HG03045 (cell line): ENCODE measurements around the gene SMARCA4.

Source experiments
- ATAC-seq: cut with Tn5 transposase; IDR thresholded peaks from one replicate; pipeline ENCODE4 v1.9.1; 2021; ENCODE audit warnings: mild to moderate bottlenecking, moderate library complexity; ENCODE audit not compliant: unreplicated experiment

The SMARCA4 gene

GRCh38 chr19:11028146-11028545 lies 67.3 kb downstream of the SMARCA4 start:
- ATAC-seq: no peak

- ATAC-seq: no peak
Observed at GRCh38 chr19:11031421-11032070, 70.7 kb downstream of the SMARCA4 start.

- no peak for ATAC-seq
Observed at GRCh38 chr19:11033251-11033650, 72.4 kb downstream of the SMARCA4 start.

- no peak for ATAC-seq
Observed at GRCh38 chr19:11033763-11034162, 72.9 kb downstream of the SMARCA4 start.

- no peak for ATAC-seq
Observed at GRCh38 chr19:11034449-11035213, 73.8 kb downstream of the SMARCA4 start.

DNA sequence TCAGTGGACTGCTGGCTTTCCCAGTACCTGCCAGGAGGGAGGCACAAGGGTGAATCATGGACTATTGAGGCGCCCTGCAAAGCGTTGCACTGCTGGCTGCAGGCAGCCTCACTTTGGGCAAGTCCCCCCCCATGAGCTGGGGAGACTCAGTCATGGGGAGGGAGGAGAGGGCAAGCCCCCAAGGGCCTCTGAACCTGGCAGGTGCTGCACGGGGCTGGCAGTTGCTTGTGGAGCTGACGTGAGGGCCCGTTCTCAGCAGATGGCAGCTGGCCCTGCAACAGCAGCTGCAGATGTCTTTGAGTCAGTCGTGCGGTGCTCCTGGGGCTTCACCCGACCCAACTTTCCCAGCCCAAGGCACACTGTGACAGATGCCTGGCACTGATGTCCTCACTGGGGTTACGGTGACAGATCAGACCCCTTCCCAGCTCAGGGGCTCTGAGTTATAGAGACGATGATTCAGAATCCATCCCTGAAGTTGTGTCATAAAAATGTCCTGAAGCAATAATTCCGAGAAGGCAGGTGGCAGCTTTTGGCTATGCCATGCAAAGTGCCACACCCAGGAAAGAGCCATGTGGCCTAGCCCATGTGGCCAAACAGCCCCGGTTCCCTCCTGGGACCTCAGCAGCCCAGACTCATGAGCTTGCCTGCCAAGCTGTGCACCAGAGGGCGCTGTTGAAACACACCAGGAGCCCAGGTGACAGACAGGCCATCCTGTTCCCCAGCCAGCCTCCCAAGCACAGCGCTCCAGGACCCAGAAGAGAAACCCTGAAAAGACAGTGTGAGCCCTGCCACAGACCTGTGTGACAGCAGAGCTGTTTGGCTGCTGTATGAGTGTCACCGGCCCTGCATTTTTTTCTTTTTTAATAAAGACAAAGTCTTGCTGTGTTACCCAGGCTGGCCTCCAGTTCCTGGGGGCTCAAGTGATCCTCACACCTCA lies 74.9 kb downstream of the SMARCA4 start:
- ATAC-seq: peak; percentile 79

GRCh38 chr19:11038511-11038910 lies 77.7 kb downstream of the SMARCA4 start:
- ATAC-seq: no peak

GRCh38 chr19:11041194-11041593 lies 80.4 kb downstream of the SMARCA4 start:
- ATAC-seq: no peak

DNA sequence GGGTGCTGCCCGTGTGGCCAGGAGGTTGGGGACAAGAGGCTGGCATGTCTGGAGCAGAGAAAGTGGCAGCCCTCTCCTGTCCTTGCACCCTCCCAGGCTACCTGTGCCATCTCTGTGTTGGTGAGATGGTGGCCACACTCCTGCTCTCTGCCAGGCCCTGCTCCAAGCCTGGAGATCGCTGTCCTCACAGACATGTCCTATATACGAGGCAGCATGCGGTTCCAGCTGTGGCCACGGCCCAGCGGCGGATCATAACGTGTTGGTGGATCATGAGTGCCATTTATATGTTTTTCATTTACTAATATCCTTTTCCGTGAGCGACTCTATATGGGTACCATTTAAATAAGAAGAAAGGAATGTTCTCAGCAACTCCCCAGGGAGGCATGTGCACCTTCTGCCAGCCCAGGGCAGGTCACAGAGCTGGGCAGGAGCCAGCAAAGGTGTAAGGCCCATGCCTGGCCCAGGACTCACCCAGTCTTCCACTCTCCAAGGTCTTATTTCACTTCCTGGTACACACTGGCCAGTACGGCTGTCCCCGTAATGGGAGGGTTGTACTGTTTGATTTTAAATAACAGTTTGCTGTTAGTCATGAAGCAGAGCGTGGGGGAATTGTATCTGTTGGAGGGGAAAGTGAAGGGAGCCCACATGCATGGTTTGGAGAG lies 81.3 kb downstream of the SMARCA4 start:
- no peak for ATAC-seq

- ATAC-seq: no peak
Observed at GRCh38 chr19:11044431-11044830, 83.6 kb downstream of the SMARCA4 start.

GRCh38 chr19:11045536-11045935 lies 84.7 kb downstream of the SMARCA4 start:
- no peak for ATAC-seq

DNA sequence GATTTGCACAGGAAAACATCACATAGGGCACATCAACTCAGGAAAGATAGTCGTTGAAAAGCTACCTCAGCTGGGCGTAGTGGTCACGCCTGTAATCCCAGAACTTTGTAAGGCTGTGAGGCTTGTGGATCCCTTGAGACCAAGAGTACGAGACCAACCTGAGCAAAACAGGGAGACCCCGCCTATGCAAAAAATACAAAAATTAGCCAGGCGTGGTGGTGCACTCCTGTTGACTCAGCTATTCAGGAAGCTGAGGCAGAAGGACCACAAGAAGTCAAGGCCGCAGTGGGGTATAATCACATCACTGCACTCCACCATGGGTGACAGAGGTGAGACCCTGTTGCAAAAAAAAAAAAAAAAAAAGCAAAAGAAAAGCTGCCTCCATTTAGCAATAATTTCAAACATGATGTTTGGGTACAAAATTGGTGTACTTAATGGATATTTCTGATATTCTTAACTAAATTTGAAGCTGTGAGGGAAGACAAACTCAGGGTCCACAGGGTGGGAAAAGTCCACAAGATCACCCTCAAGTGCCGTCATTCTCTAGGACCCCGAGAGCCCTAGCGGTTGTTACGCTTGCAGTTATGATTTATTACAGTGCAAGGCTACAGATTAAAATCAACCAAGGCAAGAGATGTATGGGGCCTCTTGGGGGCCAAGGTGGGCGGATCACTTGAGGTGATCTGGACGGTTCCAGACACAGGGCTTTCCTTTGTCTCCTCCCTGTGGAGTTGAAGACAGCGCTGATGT lies 86.0 kb downstream of the SMARCA4 start:
- ATAC-seq: no peak

DNA sequence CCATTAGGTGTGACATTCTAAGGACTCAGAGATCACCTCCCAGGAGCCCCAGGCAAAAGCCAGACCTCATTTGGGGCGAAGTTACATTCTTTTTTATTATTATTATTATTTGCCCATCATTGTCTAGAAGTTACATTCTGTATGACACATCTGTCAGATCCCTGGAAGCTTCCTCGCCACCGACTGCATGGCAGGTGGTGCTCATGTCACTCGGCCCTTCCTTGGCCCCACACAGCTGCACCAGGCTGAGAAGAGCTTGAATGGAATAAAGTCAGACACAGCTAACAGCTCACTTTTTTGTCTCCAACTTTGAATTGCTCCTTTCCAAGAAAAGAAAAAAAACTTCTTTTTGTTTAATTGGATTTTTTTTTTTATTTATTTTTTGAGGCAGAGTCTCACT lies 87.0 kb downstream of the SMARCA4 start:
- ATAC-seq: no peak

DNA sequence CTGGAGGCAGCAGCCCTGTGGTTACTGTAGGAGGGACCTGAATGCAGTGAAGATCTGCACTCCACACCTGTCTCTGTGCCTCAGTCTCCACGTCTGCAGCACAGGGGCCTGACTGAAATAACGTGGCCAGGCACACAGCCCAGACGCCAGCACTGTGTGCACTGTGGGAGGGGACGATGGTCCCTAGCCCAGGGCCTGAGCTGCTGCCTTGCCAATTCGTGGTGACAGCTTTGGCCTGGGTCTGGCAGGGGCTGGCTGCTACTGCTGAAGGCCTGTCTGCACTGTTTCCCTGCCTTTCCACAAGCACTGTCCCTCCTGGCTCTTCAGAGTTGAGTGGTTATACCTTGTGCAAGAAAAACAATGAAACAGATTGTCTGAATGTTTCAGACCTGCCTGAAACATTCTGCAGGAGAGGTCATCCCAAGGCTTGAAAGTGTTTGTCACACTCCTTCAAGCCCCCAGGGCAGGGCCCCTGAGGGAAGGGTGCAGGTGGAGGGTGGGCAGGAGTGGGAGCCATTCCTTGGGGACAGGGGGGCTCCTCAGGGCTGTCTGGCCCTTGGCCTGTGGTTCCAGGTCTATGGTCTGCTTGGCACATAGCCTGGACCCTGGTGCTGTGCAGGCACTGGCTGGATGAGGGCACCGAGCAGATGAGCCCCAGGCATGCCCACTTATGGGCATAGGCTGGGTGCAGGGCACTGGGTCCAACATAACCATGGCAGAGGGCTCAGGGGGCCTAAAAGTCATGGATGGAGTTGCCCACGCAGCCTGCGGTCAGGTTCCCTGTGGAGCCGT lies 89.7 kb downstream of the SMARCA4 start:
- no peak for ATAC-seq

DNA sequence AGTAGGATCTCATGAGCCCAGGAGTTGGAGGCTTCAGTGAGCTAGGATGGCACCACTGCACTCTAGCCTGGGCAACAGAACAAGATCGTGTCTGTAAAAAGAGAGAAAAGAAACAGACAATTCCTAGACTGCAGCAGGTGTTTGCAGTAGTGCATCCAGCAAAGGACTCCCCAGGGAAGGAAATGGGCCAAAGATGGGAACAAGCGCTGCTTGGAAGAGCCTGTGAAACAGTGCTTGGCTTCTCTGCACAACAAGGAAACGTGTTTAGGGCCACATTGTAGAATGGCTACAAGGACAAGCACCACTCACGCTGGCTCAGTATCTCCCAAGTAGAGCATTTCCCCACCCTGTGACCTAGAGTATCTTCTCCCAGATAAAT lies 93.0 kb downstream of the SMARCA4 start:
- no peak for ATAC-seq

DNA sequence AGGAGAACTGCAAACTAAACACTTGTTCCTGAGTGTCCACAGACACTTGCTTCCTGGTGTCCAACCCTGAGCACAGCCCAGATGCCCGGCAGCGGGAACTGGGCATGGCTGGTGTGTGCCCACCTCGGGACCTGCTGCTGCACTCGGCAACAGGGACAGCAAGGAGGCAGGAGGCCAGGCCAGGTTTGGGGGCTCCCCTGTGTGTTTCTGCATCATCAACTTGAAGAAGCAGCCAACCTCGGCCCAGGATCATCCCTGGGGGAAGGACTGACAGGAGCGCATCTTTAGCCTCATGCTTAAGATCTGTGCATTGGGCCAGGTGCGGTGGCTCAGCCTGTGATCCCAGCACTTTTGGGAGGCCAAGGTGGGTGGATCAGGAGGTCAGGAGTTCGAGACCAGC lies 93.4 kb downstream of the SMARCA4 start:
- no peak for ATAC-seq

DNA sequence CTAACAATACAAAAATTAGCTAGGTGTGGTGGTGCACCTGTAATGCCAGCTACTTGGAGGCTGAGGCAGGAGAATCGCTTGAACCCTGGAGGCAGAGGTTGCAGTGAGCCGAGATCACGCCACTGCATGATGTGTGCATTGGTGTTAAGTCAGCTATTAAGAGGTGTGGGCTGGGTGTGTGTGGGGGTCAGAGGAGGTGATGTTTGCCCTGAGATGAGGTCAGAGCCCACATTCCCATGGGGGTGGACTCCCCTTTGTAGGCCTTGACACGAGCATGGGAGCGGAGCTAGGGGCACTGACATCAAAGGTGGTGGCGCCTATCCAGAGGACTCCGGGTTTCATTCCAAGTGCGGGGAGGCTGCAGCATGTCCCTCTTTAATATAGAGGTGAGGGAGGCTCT lies 93.8 kb downstream of the SMARCA4 start:
- ATAC-seq: no peak

- ATAC-seq: no peak
Observed at GRCh38 chr19:11058246-11059030, 97.6 kb downstream of the SMARCA4 start.
